Kidney tubule cell (primary cell): ENCODE data around the gene GFRA1.
A peak's percentile ranks its signal among the peaks of the same experiment; 100 is the strongest.
"Not testable (repeated sequence)": the region's sequence is repeated elsewhere in the genome, so short reads cannot be mapped to it uniquely, and the experiment has no call there.

Experiments
- DNase-seq: peaks from one replicate; pipeline ENCODE4 v3.0.0-alpha.2; 2018; ENCODE audit warnings: low spot score

The GFRA1 gene

GRCh38 chr10:116069856-116070255, 203.2 kb downstream of the GFRA1 start:
- no peak for DNase-seq

- DNase-seq: no peak
Observed at GRCh38 chr10:116067825-116068224, 205.2 kb downstream of the GFRA1 start.

DNA sequence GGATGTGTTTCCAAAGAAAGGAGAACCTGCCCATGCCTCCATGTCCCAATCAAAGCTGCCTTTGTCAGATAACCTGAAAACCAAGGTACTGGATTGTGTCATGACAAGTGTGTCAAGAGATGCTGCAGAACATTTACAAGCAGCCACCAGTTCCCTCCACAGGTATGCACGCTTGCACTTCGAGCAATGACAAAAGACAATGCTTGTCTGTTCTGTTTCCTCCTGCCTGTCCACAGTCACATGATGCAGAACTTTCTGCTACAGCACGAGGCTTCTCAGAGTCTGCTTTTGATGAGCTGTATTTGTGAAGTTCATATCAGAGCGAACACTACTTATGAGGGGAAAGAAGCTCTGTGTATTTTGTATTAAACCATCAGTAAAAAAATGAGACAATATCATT, 209.9 kb downstream of the GFRA1 start:
- DNase-seq: no peak

DNA sequence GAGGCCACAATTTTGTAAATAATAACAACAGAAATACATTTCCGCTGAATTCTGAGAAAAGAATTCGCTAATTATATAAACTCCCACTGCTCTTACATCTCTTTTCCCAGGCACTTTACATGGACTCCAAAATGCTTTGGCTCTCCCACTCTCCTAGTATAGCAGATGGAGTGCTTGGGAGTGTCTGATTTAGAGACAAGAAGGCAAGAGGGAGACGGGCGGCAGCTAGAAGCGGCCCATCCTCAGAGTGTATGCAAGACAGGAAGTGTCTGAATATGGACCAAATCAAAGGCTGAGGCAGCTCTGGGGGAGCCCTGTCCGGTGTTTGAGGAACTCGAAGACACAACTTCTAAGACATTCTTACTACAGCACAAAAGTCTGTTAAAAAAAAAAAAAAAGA, 212.1 kb downstream of the GFRA1 start:
- no peak for DNase-seq

- DNase-seq: no peak
Observed at GRCh38 chr10:116059320-116059719, 213.7 kb downstream of the GFRA1 start.

- no peak for DNase-seq
Observed at GRCh38 chr10:116056445-116057293, 216.3 kb downstream of the GFRA1 start.

DNA sequence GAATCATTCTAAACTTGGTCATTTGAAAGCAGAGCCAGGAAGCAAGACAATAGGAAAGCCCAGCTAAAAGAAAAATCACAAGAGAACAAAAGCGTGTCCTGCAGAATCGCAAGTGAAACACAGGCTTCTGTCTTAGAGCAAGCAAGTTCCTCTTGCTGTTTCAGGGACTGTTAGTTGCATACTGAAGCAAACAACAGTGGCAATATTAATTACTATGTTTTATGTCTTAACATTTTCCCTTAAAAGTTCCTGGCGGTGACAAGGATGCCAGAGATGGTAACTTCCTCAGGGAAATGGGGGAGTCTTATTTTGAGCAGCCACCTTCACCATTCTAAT, 217.1 kb downstream of the GFRA1 start:
- no peak for DNase-seq

DNA sequence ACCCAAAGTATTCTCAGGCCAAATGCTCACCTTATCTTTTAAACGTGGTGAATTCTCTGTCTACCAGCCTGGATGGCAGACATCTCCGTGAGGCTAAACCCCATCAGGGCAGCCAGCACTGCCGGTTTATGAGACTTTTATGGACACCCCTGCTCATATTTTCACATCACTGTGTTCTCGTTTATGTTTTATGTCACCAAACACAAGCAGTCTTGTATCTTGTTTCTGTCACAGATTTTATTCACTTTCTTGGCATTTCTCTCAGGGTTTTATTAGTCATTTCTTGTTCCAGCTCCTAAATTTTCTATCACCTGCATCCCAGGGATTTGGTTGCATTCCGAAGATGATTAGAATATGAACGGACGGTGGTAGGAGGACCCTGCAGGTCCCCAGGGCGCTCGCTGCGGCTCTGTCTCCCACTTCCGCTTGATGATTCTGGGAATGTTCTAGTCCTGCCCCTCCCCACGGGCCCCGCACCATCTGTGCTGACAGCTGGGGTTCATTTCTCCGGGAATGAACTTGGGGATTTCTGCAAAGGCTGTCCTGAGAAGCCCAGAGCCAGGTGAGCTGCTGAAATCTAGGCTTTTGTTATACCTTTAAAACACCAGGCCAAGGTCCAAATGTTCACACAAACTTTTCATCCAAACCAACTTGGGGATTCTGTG, 217.6 kb downstream of the GFRA1 start:
- DNase-seq: no peak

- DNase-seq: no peak
Observed at GRCh38 chr10:116053910-116054309, 219.1 kb downstream of the GFRA1 start.

- DNase-seq: not testable (repeated sequence)
Observed at GRCh38 chr10:116053009-116053730, 219.8 kb downstream of the GFRA1 start.

DNA sequence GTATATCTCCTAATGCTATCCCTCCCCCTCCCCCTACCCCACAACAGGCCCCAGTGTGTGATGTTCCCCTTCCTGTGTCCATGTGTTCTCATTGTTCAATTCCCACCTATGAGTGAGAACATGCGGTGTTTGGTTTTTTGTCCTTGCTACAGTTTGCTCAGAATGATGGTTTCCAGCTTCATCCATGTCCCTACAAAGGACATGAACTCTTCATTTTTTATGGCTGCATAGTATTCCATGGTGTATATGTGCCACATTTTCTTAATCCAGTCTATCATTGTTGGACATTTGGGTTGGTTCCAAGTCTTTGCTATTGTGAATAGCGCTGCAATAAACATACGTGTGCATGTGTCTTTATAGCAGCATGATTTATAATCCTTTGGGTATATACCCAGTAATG, 220.5 kb downstream of the GFRA1 start:
- DNase-seq: not testable (repeated sequence)

GRCh38 chr10:116049974-116050304, 223.1 kb downstream of the GFRA1 start:
- no peak for DNase-seq

- no peak for DNase-seq
Observed at GRCh38 chr10:116049158-116049973, 223.6 kb downstream of the GFRA1 start.

DNA sequence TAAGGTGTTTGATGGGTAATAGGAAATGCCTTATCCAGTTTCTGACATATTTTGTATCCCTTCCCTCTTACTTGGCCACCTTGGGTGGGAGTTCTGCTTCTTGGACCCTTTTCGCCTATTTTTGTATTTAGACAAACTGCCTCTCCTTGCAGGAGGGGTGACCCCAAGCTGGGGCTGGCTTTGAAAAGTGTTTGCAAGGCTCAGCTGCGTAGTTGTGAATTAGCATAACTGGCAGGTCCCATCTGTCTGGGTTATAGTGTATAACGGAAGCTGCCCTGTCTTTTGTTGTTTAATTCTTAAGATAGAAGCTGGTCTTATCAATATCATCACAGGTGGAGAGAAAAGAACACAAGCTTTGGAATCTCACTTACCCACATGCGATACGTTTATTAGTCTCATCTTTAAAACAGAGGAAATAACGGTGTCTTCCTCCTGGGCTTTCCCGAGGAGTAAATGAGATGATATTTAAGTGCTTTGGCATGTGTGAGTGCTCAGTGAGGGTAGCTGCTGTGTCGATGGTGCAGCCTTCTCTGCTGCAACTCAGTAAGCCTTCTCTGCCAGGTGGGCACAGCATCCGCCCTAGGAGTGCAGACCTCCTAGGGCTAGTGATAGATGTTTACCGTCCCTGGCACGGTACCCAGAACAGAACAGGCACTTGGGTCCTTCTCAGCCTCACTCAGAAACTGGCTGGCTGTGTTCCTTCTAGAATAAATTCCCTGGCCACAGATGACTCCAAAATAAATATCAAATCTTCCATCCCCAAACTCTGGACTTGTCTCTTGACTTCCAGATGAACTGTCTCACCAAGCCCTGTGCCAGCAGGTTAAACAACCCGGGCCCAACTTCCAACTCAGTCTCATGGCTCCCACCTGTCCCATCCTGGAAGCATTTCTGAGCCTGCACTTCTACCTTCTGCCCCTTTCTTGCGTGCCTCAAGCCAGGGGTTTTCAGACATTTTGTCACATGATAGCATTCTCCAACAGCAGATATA, 227.3 kb downstream of the GFRA1 start:
- no peak for DNase-seq

- peak; percentile 27 for DNase-seq
Observed at GRCh38 chr10:116044801-116045248, 228.2 kb downstream of the GFRA1 start.

DNA sequence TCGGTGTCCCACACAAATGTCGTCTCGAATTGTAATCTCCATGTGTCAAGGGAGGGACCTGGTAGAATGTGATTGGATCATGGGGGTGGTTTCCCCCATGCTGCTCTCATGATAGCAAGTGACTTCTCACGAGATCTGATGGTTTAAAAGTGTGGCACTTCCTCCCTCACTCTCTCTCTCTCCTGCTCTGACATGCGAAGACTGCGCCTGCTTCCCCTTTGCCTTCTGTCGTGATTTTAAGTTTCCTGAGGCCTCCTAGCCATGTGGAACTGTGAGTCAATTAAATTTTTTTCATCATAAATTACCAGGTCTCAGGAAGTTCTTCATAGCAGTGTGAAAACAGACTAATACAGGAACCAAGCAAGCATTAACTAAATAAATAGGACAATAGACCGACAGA, 229.1 kb downstream of the GFRA1 start:
- no peak for DNase-seq

DNA sequence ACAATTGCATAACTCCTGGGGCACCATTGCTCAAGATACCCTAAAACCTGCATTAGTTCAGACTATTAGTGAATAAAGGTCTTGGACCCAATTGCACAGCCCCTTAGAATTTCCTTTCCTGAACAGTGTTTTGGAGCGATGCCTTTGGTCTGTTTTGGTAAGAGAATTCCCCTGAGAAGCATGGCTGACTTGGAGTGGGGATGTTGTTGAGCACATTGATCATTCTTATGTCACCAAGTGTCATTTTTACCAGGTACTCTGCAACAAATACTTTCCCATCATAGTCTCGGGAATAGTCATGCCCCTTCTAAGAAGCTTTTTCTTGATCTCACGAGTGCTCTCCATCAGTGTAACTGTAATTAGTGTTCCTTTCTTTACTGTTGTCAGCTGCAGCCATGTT, 229.7 kb downstream of the GFRA1 start:
- no peak for DNase-seq

GRCh38 chr10:116041948-116042347, 231.1 kb downstream of the GFRA1 start:
- DNase-seq: no peak

DNA sequence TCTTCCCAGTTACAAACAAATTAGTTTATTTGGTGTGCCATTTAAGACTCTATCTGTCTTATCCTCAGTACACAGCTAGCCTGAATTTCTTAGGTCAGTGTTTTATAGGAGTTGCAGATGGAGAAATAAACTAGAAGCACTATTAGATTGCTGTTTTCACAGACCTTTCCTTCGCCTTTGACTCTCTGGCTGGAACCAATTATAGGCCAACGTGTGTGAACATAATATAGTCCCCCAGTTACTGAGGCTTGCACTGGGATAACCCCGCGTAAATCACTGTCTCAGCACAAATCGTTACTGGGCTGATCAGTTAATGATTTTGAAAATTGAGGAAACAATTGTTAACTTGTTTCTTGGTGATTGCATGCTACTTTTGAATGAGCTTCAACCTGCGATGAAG, 233.4 kb downstream of the GFRA1 start:
- no peak for DNase-seq

DNA sequence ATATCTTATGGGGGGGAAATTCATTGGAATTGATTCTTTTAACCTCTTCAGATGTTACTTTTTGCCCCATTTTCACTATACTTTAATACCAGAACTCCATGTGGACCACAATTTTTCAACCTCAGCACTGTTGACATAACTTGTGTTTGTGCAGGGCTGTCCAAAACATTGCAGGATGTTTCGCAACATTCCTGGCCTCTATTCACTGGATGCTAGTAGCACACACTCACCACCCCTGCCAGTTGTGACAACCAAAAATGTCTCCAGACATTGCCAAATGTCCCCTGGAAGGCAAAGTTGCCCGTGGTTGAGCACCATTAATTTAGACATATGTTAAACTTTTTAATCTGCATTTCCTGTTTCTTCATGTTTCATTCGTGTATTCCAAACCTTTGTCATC, 234.7 kb downstream of the GFRA1 start:
- DNase-seq: peak; percentile 14

DNA sequence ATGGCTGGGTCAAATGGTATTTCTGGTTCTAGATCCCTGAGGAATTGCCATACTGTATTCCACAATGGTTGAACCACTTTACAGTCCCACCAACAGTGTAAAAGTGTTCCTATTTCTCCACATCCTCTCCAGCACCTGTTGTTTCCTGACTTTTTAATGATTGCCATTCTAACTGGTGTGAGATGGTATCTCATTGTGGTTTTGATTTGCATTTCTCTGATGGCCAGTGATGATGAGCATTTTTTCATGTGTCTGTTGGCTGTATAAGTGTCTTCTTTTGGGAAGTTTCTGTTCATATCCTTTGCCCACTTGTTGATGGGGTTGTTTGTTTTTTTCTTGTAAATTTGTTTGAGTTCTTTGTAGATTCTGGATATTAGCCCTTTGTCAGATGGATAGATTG, 237.6 kb downstream of the GFRA1 start:
- DNase-seq: not testable (repeated sequence)
